ENCODE results near the gene KDR.

Gene KDR

GRCh38 chr4:55136634-55137033 is 11.2 kb upstream of the KDR start:
- TF ChIP-seq, protein P1, sequence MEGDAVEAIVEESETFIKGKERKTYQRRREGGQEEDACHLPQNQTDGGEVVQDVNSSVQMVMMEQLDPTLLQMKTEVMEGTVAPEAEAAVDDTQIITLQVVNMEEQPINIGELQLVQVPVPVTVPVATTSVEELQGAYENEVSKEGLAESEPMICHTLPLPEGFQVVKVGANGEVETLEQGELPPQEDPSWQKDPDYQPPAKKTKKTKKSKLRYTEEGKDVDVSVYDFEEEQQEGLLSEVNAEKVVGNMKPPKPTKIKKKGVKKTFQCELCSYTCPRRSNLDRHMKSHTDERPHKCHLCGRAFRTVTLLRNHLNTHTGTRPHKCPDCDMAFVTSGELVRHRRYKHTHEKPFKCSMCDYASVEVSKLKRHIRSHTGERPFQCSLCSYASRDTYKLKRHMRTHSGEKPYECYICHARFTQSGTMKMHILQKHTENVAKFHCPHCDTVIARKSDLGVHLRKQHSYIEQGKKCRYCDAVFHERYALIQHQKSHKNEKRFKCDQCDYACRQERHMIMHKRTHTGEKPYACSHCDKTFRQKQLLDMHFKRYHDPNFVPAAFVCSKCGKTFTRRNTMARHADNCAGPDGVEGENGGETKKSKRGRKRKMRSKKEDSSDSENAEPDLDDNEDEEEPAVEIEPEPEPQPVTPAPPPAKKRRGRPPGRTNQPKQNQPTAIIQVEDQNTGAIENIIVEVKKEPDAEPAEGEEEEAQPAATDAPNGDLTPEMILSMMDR (IDR thresholded peaks at IDR 0.05; ENCODE audit: low read depth, low read length): no peak
- DNase-seq (ENCODE audit: extremely low read depth, low read depth): no peak

DNA sequence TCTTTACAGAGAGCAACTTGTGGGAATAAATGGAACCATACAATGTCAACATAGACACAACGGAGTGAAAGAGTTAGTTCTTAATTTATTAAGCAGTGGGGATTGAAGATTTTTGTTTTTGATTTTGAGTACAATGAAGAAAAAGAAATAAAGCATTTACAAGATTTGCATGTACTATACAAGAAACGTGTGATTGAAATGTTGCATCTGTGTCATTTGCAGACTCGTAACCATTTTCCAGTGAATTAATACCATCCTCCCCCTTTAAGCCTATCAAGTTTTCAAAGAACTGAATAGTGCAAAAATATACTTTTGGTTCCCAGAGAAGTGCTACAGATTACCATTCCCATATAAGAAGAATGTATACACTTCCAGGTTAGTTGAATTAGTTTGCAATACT is 8.6 kb upstream of the KDR start:
- TF ChIP-seq, protein P1 (IDR thresholded peaks at IDR 0.05; ENCODE audit: low read depth, low read length): no peak
- no peak for DNase-seq (ENCODE audit: extremely low read depth, low read depth)

DNA sequence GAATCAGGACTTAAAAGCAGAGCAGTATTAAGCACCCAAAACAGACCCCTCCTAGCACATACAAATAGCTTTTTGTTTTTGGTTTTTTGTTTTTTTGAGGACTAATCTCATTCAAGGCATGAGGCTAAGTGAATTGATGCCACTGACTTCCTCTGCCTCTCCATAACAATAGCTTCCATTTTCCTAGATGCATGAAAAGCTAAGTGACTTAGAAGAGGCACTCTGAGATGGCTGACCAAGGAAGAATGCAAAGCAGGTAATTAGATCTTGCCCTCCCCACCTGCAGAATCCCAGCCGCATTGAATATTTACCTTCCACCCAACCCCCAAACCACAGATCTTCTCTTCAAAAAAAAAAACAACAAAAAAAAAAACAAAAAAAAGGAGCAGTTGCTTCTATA is 7.4 kb upstream of the KDR start:
- TF ChIP-seq, protein P1 (IDR thresholded peaks at IDR 0.05; ENCODE audit: low read depth, low read length): no peak
- DNase-seq (ENCODE audit: extremely low read depth, low read depth): no peak

DNA sequence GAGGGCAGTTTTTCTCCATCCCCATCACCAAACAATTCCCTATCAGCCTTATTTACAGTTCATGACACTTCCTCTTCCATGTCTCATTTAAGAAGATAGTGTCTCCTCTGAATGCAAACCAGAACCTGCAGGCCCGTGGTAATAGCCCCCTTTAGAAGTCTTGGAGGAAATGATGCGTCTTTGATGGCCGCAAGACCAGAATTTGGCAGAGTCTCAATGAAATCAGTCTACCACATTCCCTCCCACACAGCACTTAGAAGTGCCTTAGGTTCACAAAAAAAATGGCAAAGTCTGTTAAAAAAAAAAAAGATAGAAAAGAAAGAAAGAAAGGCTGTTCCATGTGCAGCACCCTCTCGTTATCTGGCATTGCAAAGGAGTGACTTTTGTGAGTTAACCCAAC is 2.1 kb upstream of the KDR start:
- DNase-seq (ENCODE audit: extremely low read depth, low read depth): no peak
- TF ChIP-seq, protein P1 (IDR thresholded peaks at IDR 0.05; ENCODE audit: low read depth, low read length): no peak

DNA sequence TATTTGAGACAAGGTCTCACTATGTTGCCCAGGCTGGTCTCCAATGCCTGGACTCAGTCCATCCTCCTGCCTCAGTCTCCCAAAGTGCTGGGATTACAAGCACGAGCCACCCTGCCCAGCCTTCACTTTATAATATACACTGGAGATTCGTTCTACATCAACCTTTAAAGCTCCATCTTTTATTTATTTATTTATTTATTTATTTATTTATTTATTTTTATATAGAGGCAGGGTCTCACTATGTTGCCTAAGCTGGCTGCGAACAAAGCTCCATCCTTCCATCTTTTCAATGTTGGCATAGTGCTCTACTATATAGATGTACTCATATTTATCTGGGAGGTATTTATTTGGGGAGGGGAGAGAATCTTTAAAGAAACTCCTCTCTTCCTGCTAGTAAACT is 1.7 kb upstream of the KDR start:
- TF ChIP-seq, protein P1 (IDR thresholded peaks at IDR 0.05; ENCODE audit: low read depth, low read length): no peak
- DNase-seq (ENCODE audit: extremely low read depth, low read depth): no peak

DNA sequence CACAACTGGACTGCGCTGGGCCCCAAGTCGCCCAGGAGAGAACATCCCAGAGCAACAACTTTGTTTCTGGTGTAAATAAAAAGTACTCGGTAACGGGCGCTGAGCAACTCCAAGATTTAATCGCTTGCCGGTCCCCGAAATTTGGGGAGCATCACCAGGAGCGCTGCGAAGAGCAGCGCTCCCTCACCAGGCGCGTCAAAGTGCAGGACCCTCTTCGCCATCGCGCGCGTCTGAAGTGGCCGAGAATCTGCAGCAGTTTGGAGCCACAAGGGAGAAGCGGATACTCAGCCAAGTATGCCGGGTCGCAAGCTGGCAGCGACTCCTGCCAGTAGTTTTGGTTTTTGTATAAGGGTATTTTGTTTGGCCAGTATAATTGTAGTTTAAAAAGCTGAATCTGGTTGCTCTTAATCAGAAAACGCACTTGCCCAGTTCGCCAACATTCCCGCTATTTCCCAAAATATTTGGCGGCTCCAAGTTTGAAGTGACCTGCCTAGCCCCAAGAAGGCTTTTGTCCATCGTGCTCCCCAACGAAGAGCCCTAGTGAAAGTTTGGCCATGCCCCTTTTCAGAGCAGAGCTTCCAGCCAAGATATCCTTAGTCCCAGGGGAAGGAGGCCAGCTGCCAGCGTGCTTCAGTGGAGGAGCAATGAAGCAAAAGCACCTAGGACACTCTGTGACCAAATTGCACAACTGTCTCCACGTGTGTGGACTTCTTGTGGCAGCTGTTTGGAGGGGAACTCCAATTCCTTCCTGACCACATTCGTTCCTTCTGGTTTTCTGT is 557 bp upstream of the KDR start:
- TF ChIP-seq, protein P1 (IDR thresholded peaks at IDR 0.05; ENCODE audit: low read depth, low read length): no peak
- no peak for DNase-seq (ENCODE audit: extremely low read depth, low read depth)

GRCh38 chr4:55124322-55125076 is 896 bp downstream of the KDR start:
- DNase-seq (ENCODE audit: extremely low read depth, low read depth): no peak
- TF ChIP-seq, protein P1 (IDR thresholded peaks at IDR 0.05; ENCODE audit: low read depth, low read length): no peak

Measured in AG09319 (cell line).